Measurements from ENCODE around the gene CARM1. TPM values are rescaled to one million over a fixed set of nuclear protein-coding genes. Genes with fewer than 3 reads are reported as not detected.

Gene CARM1
- total RNA-seq, 1 donor from 2014 or later, result 16.7 TPM

DNA sequence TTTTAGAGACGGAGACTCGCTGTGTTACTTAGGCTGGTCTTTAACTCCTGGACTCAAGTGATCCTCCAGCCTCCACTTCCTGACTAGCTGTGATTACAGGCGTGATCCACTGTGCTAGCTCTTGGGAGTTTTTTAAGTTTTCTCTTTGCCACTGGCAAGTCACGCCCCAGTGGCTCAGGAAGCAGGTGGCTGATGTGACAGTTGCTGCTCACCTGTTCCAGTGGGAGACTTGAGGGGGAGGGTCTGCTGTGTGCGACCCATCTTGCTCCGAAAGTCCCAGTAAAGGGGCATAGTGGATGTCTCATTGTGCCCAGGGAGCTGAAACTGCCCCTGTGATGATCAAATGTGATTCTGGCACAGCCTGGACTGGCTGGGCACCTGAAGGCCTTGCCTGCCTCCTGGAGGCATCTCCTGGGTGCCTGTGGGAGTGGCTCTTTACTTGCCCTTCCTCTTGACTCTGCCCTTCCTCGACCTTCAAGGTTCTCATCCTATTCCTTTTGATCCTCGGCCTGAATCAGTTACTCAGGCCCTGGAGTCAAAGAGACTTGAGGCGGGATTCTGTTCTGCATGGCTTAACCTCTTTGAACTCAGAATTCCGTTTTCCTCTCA is 97.3 kb downstream of the CARM1 start:
- DNase-seq (ENCODE audit: low read depth in 2 of 2), result no peak

DNA sequence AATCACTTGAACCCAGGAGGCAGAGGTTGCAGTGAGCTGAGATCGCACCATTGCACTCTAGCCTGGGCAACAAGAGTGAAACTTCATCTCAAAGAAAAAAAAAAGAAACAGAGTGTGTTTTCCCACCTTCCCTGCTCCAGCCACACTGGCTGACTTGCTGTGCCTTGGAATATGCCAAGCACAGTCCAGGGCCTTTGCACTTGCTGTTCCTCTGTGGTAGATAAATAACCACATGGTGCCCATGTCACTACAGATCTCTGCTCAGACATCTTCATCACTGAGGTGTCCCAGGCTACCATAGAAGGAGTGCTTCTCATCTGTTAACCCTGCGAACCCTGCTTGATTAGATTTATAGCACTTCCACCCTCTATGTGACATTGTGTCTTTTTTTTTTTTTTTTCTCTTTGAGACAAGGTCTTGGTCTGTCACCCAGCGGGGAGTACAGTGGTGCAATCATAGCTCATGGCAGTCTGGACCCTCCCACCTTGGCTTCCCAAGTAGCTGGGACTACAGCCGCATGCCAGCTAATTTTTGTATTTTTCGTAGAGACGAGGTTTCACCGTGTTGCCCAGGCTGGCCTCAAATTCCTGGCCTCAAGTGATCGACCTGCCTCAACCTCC is 99.9 kb downstream of the CARM1 start:
- DNase-seq (ENCODE audit: low read depth in 2 of 2), result no peak

Other genes starting within 250 kb of the CARM1 start
- gene SLC44A2, start 246.0 kb upstream of the CARM1 start, total RNA-seq, result 37.9 and 71.8 TPM in 2 replicates
- gene ILF3, start 217.2 kb upstream of the CARM1 start, total RNA-seq, result 57.7 and 71.3 TPM in 2 replicates
- 17.7 and 20.0 TPM in 2 replicates for gene QTRT1, start 170.1 kb upstream of the CARM1 start, total RNA-seq
- 68.0 and 74.6 TPM in 2 replicates for gene DNM2, start 153.5 kb upstream of the CARM1 start, total RNA-seq
- 32.3 and 44.0 TPM in 2 replicates for gene TMED1, start 35.3 kb upstream of the CARM1 start, total RNA-seq
- gene C19orf38, start 23.1 kb upstream of the CARM1 start, total RNA-seq, result 0.20 TPM in 1 of 2 replicates, not detected in the other
- gene YIPF2, start 57.1 kb downstream of the CARM1 start, total RNA-seq, result 54.9 and 81.3 TPM in 2 replicates
- gene TIMM29, start 57.3 kb downstream of the CARM1 start, total RNA-seq, result 24.0 and 32.7 TPM in 2 replicates
- gene SMARCA4, start 89.5 kb downstream of the CARM1 start, total RNA-seq, result 43.2 and 46.8 TPM in 2 replicates
- 47.9 and 81.5 TPM in 2 replicates for gene LDLR, start 217.9 kb downstream of the CARM1 start, total RNA-seq